ENCODE measurements around the gene MCRIP1.

MCRIP1 gene

GRCh38 chr17:81858967-81859905 lies 26.1 kb upstream of the MCRIP1 start:
- peaks cover 40% of the 10 kb centered on the region for H3K4me1 ChIP-seq (ENCODE audit: control insufficient read depth, insufficient read depth, low read length)
- peak overlapping the region; percentile 96 for H3K4me2 ChIP-seq (ENCODE audit: low read length)

GRCh38 chr17:81858170-81858966 lies 25.3 kb upstream of the MCRIP1 start:
- Histone ChIP-seq H3K36me3 (ENCODE audit: insufficient read depth, low read length) (peaks cover 54% of the 10 kb centered on the region), H3K4me3 (ENCODE audit: low read length) (peak overlapping the region; percentile 95), H3K4me2 (ENCODE audit: low read length) (peak overlapping the region; percentile 96), H3K9ac (ENCODE audit: low read depth, low read length) (peak overlapping the region; percentile 90), H3K9me3 (replicated peaks; ENCODE audit: low read length) (no peaks in the 10 kb centered on the region), H3K4me1 (ENCODE audit: control insufficient read depth, insufficient read depth, low read length) (peaks cover 40% of the 10 kb centered on the region), H3K27me3 (ENCODE audit: control insufficient read depth, insufficient read depth, low read length) (no peaks in the 10 kb centered on the region)

More at GRCh38 chr17:81858967-81859905, 26.1 kb upstream of the MCRIP1 start:
- Histone ChIP-seq H3K36me3 (ENCODE audit: insufficient read depth, low read length) (peaks cover 51% of the 10 kb centered on the region), H3K4me3 (ENCODE audit: low read length) (peak overlapping the region; percentile 95), H3K27me3 (ENCODE audit: control insufficient read depth, insufficient read depth, low read length) (no peaks in the 10 kb centered on the region), H3K9ac (ENCODE audit: low read depth, low read length) (peak overlapping the region; percentile 90), H3K9me3 (replicated peaks; ENCODE audit: low read length) (no peaks in the 10 kb centered on the region)

- peaks cover 31% of the 10 kb centered on the region for H3K4me1 ChIP-seq (ENCODE audit: control insufficient read depth, insufficient read depth, low read length)
- no peak overlapping the region for H3K9ac ChIP-seq (ENCODE audit: low read depth, low read length)
- no peak overlapping the region for H3K4me3 ChIP-seq (ENCODE audit: low read length)
- peak overlapping the region; percentile 19 for H3K4me2 ChIP-seq (ENCODE audit: low read length)
- peaks cover 73% of the 10 kb centered on the region for H3K36me3 ChIP-seq (ENCODE audit: insufficient read depth, low read length)
- H3K27me3 ChIP-seq (ENCODE audit: control insufficient read depth, insufficient read depth, low read length) = no peaks in the 10 kb centered on the region
- no peaks in the 10 kb centered on the region for H3K9me3 ChIP-seq (replicated peaks; ENCODE audit: low read length)
These were observed 22.1 kb upstream of the MCRIP1 start for GRCh38 chr17:81854974-81855774.

- peaks cover 61% of the 10 kb centered on the region for H3K36me3 ChIP-seq (ENCODE audit: insufficient read depth, low read length)
- peaks cover 11% of the 10 kb centered on the region for H3K4me1 ChIP-seq (ENCODE audit: control insufficient read depth, insufficient read depth, low read length)
- no peaks in the 10 kb centered on the region for H3K27me3 ChIP-seq (ENCODE audit: control insufficient read depth, insufficient read depth, low read length)
- H3K9ac ChIP-seq (ENCODE audit: low read depth, low read length) = no peak overlapping the region
- no peak overlapping the region for H3K4me3 ChIP-seq (ENCODE audit: low read length)
- no peak overlapping the region for H3K4me2 ChIP-seq (ENCODE audit: low read length)
- no peaks in the 10 kb centered on the region for H3K9me3 ChIP-seq (replicated peaks; ENCODE audit: low read length)
These were observed 19.1 kb upstream of the MCRIP1 start for GRCh38 chr17:81852237-81852636.

- no peaks in the 10 kb centered on the region for H3K27me3 ChIP-seq (ENCODE audit: control insufficient read depth, insufficient read depth, low read length)
- H3K4me3 ChIP-seq (ENCODE audit: low read length) = no peak overlapping the region
- no peaks in the 10 kb centered on the region for H3K9me3 ChIP-seq (replicated peaks; ENCODE audit: low read length)
These were observed 18.3 kb upstream of the MCRIP1 start for GRCh38 chr17:81851423-81851822.

GRCh38 chr17:81849457-81849856 lies 16.4 kb upstream of the MCRIP1 start:
- Histone ChIP-seq H3K36me3 (ENCODE audit: insufficient read depth, low read length) (peaks cover 71% of the 10 kb centered on the region), H3K9me3 (replicated peaks; ENCODE audit: low read length) (no peaks in the 10 kb centered on the region), H3K9ac (ENCODE audit: low read depth, low read length) (no peak overlapping the region), H3K4me1 (ENCODE audit: control insufficient read depth, insufficient read depth, low read length) (no peaks in the 10 kb centered on the region), H3K27me3 (ENCODE audit: control insufficient read depth, insufficient read depth, low read length) (no peaks in the 10 kb centered on the region), H3K4me2 (ENCODE audit: low read length) (no peak overlapping the region), H3K4me3 (ENCODE audit: low read length) (no peak overlapping the region)

More at GRCh38 chr17:81851423-81851822, 18.3 kb upstream of the MCRIP1 start:
- peaks cover 11% of the 10 kb centered on the region for H3K4me1 ChIP-seq (ENCODE audit: control insufficient read depth, insufficient read depth, low read length)
- no peak overlapping the region for H3K9ac ChIP-seq (ENCODE audit: low read depth, low read length)
- no peak overlapping the region for H3K4me2 ChIP-seq (ENCODE audit: low read length)
- H3K36me3 ChIP-seq (ENCODE audit: insufficient read depth, low read length) = peaks cover 68% of the 10 kb centered on the region

GRCh38 chr17:81846743-81847689 lies 13.9 kb upstream of the MCRIP1 start:
- H3K4me2 ChIP-seq (ENCODE audit: low read length) = no peak overlapping the region
- H3K9ac ChIP-seq (ENCODE audit: low read depth, low read length) = no peak overlapping the region
- peaks cover 9% of the 10 kb centered on the region for H3K4me1 ChIP-seq (ENCODE audit: control insufficient read depth, insufficient read depth, low read length)
- H3K36me3 ChIP-seq (ENCODE audit: insufficient read depth, low read length) = peaks cover 71% of the 10 kb centered on the region
- H3K27me3 ChIP-seq (ENCODE audit: control insufficient read depth, insufficient read depth, low read length) = no peaks in the 10 kb centered on the region
- H3K4me3 ChIP-seq (ENCODE audit: low read length) = no peak overlapping the region
- H3K9me3 ChIP-seq (replicated peaks; ENCODE audit: low read length) = no peaks in the 10 kb centered on the region

- Histone ChIP-seq H3K9me3 (replicated peaks; ENCODE audit: low read length) (no peaks in the 10 kb centered on the region), H3K4me1 (ENCODE audit: control insufficient read depth, insufficient read depth, low read length) (peaks cover 11% of the 10 kb centered on the region), H3K36me3 (ENCODE audit: insufficient read depth, low read length) (peaks cover 65% of the 10 kb centered on the region), H3K27me3 (ENCODE audit: control insufficient read depth, insufficient read depth, low read length) (no peaks in the 10 kb centered on the region), H3K9ac (ENCODE audit: low read depth, low read length) (no peak overlapping the region), H3K4me3 (ENCODE audit: low read length) (no peak overlapping the region), H3K4me2 (ENCODE audit: low read length) (no peak overlapping the region)
These were observed 13.0 kb upstream of the MCRIP1 start for GRCh38 chr17:81845881-81846742.

GRCh38 chr17:81845361-81845760 lies 12.3 kb upstream of the MCRIP1 start:
- H3K4me2 ChIP-seq (ENCODE audit: low read length) = no peak overlapping the region
- H3K36me3 ChIP-seq (ENCODE audit: insufficient read depth, low read length) = peaks cover 61% of the 10 kb centered on the region
- H3K4me3 ChIP-seq (ENCODE audit: low read length) = no peak overlapping the region
- no peaks in the 10 kb centered on the region for H3K9me3 ChIP-seq (replicated peaks; ENCODE audit: low read length)
- H3K27me3 ChIP-seq (ENCODE audit: control insufficient read depth, insufficient read depth, low read length) = no peaks in the 10 kb centered on the region
- H3K4me1 ChIP-seq (ENCODE audit: control insufficient read depth, insufficient read depth, low read length) = peaks cover 15% of the 10 kb centered on the region
- H3K9ac ChIP-seq (ENCODE audit: low read depth, low read length) = no peak overlapping the region

- Histone ChIP-seq H3K27me3 (ENCODE audit: control insufficient read depth, insufficient read depth, low read length) (no peaks in the 10 kb centered on the region), H3K4me3 (ENCODE audit: low read length) (no peak overlapping the region), H3K4me2 (ENCODE audit: low read length) (no peak overlapping the region), H3K4me1 (ENCODE audit: control insufficient read depth, insufficient read depth, low read length) (peaks cover 15% of the 10 kb centered on the region), H3K9ac (ENCODE audit: low read depth, low read length) (no peak overlapping the region), H3K36me3 (ENCODE audit: insufficient read depth, low read length) (peaks cover 61% of the 10 kb centered on the region), H3K9me3 (replicated peaks; ENCODE audit: low read length) (no peaks in the 10 kb centered on the region)
These were observed 11.8 kb upstream of the MCRIP1 start for GRCh38 chr17:81844887-81845286.
